SK-N-MC (cell line): ENCODE data around the gene KCNK13.
"Not testable (repeated sequence)": the region's sequence is repeated elsewhere in the genome, so short reads cannot be mapped to it uniquely, and the experiment has no call there.

Source experiments
- EZH2 ChIP-seq: fragments of 200-600 bp; sonication (generic); IDR thresholded peaks from one replicate; pipeline ENCODE4 v1.6.1; 2017; ENCODE audit warnings: antibody characterized with exemption
- FOXP2 ChIP-seq: optimal IDR thresholded peaks from 2 replicates; pipeline ENCODE3; 2011; ENCODE audit warnings: mild to moderate bottlenecking, moderate library complexity; ENCODE audit not compliant: insufficient read depth; ENCODE audit errors: extremely low read length, control extremely low read depth
- POLR2AphosphoS5 ChIP-seq: IDR thresholded peaks from 2 replicates; pipeline ENCODE4 v1.6.1; 2012; ENCODE audit warnings: mild to moderate bottlenecking, low read depth, low read length, borderline replicate concordance

DNA sequence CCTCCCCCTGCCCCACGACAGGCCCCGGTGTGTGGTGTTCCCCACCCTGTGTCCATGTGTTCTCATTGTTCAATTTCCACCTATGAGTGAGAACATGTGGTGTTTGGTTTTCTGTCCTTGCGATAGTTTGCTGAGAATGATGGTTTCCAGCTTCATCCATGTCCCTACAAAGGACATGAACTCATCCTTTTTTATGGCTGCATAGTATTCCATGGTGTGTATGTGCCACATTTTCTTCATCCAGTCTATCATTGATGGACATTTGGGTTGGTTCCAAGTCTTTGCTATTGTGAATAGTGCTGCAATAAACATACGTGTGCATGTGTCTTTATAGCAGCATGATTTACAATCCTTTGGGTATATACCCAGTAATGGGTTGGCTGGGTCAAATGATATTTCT is 35.2 kb upstream of the KCNK13 start:
- TF ChIP-seq EZH2, POLR2AphosphoS5, FOXP2: not testable (repeated sequence)
